Activated naive CD4-positive, alpha-beta T cell treated with anti-CD3 and anti-CD28 coated beads, Interleukin-2, amount 10 ng/mL, durations not matched to agents 7 days and 5 days (primary cell): ENCODE measurements around the gene ACTR1B.
"Not testable (repeated sequence)": the region's sequence is repeated elsewhere in the genome, so short reads cannot be mapped to it uniquely, and the experiment has no call there.

Experiments
- CTCF ChIA-PET: fragments of 350-600 bp; sonication (Branson Sonifier 250); formaldehyde crosslinking; loops from one replicate; lab custom pipeline; 2021; ENCODE audit warnings: antibody characterized with exemption; lab: Charles Lee
- DNase-seq: peaks from one replicate; pipeline ENCODE4 v3.0.0-alpha.2; 2020
- H3K27ac Mint-ChIP-seq: one replicate; pipeline ENCODE4 v1.8.0; 2021; ENCODE audit warnings: mild to moderate bottlenecking, moderate library complexity, mixed read lengths
- H3K27me3 Mint-ChIP-seq: one replicate; pipeline ENCODE4 v1.8.0; 2021; ENCODE audit warnings: mild to moderate bottlenecking, mixed read lengths
- H3K36me3 Mint-ChIP-seq: one replicate; pipeline ENCODE4 v1.8.0; 2021; ENCODE audit warnings: mixed read lengths
- H3K4me1 Mint-ChIP-seq: one replicate; pipeline ENCODE4 v1.8.0; 2021; ENCODE audit warnings: mixed read lengths
- H3K4me3 Mint-ChIP-seq: one replicate; pipeline ENCODE4 v1.8.0; 2021; ENCODE audit warnings: mild to moderate bottlenecking, moderate library complexity, mixed read lengths
- H3K9me3 Mint-ChIP-seq: one replicate; pipeline ENCODE4 v1.8.0; 2021; ENCODE audit warnings: mixed read lengths

Gene ACTR1B

GRCh38 chr2:97701851-97702465 lies 38.1 kb upstream of the ACTR1B start:
- no peak for DNase-seq
- Mint-ChIP-seq H3K4me1 (peaks cover 6% of the 10 kb centered on the region), H3K4me3 (no peak overlapping the region), H3K9me3 (no peaks in the 10 kb centered on the region), H3K27me3 (peaks cover 19% of the 10 kb centered on the region), H3K36me3 (no peaks in the 10 kb centered on the region), H3K27ac (no peak overlapping the region)
- CTCF ChIA-PET = interaction anchor here (0.7 to 4.6 kb wide), 5 partner anchors 8 to 105 kb away, joined by 3 to 79 read pairs (median 3); no protein-coding TSS in a partner anchor

DNA sequence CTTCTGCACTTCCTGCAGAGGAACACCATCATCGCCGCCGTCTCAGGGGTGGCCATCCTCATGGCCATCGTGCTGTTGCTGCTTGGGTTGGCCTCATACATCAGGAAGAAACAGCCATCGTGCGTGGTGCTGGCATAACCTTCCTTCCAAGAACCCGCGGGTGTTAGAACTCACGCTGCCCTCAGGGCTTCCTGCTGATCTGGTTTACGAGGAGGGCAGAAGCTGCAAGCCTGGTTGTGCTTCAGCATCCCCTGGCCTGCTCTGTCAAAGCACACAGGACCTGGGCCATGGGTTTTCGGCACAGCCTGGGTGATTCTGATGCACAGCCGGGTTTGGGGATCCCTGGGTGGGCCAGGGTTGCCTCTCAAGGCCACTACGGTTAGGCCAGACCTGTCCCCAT lies 37.3 kb upstream of the ACTR1B start:
- Mint-ChIP-seq H3K4me1 (peaks cover 9% of the 10 kb centered on the region), H3K9me3 (no peaks in the 10 kb centered on the region), H3K27me3 (peaks cover 20% of the 10 kb centered on the region), H3K36me3 (no peaks in the 10 kb centered on the region), H3K4me3 (no peak overlapping the region), H3K27ac (no peak overlapping the region)
- no peak for DNase-seq
- CTCF ChIA-PET = interaction anchor here (0.7 to 4.6 kb wide), 6 partner anchors 8 to 106 kb away, joined by 3 to 79 read pairs (median 4); no protein-coding TSS in a partner anchor

- Mint-ChIP-seq H3K27me3 (peaks cover 28% of the 10 kb centered on the region), H3K36me3 (no peaks in the 10 kb centered on the region), H3K27ac (no peak overlapping the region), H3K9me3 (no peaks in the 10 kb centered on the region), H3K4me3 (no peak overlapping the region), H3K4me1 (peaks cover 9% of the 10 kb centered on the region)
- CTCF ChIA-PET = interaction anchor here (0.7 to 5.8 kb wide), 23 partner anchors 8 to 949 kb away, joined by 3 to 115 read pairs (median 6); partner anchors contain the start of genes ACTR1B, COX5B and ZAP70
- peak; percentile 82 for DNase-seq
These were observed 36.1 kb upstream of the ACTR1B start for GRCh38 chr2:97699765-97700444.

- no peak for DNase-seq
- Mint-ChIP-seq H3K27me3 (peaks cover 28% of the 10 kb centered on the region), H3K27ac (no peak overlapping the region), H3K36me3 (no peaks in the 10 kb centered on the region), H3K4me3 (no peak overlapping the region), H3K9me3 (no peaks in the 10 kb centered on the region), H3K4me1 (peaks cover 9% of the 10 kb centered on the region)
- CTCF ChIA-PET = interaction anchor here (0.9 to 5.8 kb wide), 12 partner anchors 10 to 107 kb away, joined by 3 to 115 read pairs (median 12); partner anchors contain the start of genes ACTR1B, COX5B and ZAP70
These were observed 34.7 kb upstream of the ACTR1B start for GRCh38 chr2:97698530-97698929.

DNA sequence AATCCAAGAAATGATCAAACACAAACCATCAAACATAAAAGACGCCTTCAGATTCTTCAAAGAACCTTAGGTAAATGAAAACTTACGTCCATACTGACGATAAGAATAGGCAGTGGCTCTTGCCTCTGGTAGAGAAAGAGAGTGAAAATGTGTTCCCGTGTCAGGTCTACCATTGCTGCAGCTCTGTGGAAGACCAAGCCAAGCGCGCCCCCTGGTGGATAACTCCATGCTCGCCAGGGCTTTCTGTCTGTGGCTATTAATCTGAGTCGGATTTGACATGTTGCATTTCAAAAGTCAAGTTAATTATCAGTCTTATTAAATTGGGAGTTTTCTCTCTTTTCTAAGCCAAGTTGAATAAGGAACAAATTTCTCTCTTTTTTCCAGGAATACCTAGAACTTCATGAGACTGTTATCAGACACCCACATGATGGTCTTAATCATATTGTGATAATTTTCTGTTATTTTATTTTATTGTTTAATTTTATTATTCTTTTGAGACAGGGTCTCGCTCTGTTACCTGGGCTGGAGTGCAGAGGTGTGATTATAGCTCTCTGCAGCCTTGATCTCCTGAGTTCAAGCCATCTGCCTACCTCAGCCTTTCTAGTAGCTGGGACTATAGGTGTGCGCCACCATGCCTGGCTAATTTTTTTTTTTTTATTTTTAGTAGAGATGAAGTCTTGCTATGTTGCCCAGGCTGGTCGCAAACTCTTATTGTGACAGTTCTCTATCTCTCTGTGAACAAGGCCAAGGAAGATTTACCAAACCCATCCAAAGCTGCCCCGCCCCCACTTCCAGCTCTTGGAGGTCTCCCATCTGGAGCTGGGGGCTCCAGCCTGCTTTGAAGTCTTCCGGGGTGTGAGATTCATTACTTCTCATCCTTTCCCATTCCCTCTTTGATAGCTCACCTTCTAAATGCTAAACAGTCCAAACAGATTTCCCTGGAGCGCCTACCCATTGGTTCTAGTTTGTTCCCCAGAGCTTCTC lies 33.7 kb upstream of the ACTR1B start:
- peak overlapping the region; percentile 9 for H3K27ac Mint-ChIP-seq
- no peaks in the 10 kb centered on the region for H3K36me3 Mint-ChIP-seq
- CTCF ChIA-PET = interaction anchor here (0.7 to 5.8 kb wide), 17 partner anchors 10 to 106 kb away, joined by 3 to 115 read pairs (median 6); partner anchors contain the start of genes ACTR1B, C2orf92 and COX5B

DNA sequence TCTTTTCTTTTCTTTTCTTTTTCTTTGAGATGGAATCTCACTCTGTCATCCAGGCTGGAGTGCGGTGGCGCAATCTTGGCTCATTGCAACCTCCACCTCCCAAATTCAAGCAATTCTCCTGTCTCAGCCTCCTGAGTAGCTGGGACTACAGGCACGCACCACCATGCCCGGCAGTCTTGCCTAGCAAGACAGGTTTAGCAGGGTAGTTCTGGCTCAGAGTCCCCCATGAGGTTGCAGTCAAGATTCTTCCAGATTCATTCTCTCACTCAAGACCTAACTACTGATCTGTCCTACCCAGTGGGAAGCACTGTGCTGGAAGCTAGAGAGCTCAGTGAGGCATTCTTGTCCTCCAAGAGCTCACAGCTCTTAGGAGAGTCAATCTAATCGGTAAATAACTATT lies 31.9 kb upstream of the ACTR1B start:
- no peak for DNase-seq
- Mint-ChIP-seq H3K36me3 (no peaks in the 10 kb centered on the region), H3K9me3 (no peaks in the 10 kb centered on the region), H3K27me3 (peaks cover 28% of the 10 kb centered on the region), H3K4me1 (peaks cover 9% of the 10 kb centered on the region), H3K4me3 (no peak overlapping the region), H3K27ac (no peak overlapping the region)
- CTCF ChIA-PET = interaction anchor here (1.0 to 5.8 kb wide), 8 partner anchors 8 to 104 kb away, joined by 3 to 115 read pairs (median 5); partner anchors contain the start of gene ACTR1B

More for the DNA sequence above, 33.7 kb upstream of the ACTR1B start:
- Mint-ChIP-seq H3K4me3 (no peak overlapping the region), H3K27me3 (peaks cover 28% of the 10 kb centered on the region), H3K4me1 (peaks cover 9% of the 10 kb centered on the region), H3K9me3 (no peaks in the 10 kb centered on the region)
- peak; percentile 95 for DNase-seq

GRCh38 chr2:97693476-97693875 lies 29.6 kb upstream of the ACTR1B start:
- Mint-ChIP-seq H3K27ac (no peak overlapping the region), H3K4me1 (peaks cover 12% of the 10 kb centered on the region), H3K36me3 (no peaks in the 10 kb centered on the region), H3K27me3 (peaks cover 18% of the 10 kb centered on the region), H3K4me3 (no peak overlapping the region), H3K9me3 (no peaks in the 10 kb centered on the region)
- CTCF ChIA-PET = no interaction called here
- no peak for DNase-seq

GRCh38 chr2:97691166-97691565 lies 27.3 kb upstream of the ACTR1B start:
- DNase-seq = no peak
- Mint-ChIP-seq H3K9me3 (no peaks in the 10 kb centered on the region), H3K27ac (no peak overlapping the region), H3K36me3 (no peaks in the 10 kb centered on the region), H3K4me3 (no peak overlapping the region), H3K27me3 (peaks cover 8% of the 10 kb centered on the region), H3K4me1 (peaks cover 13% of the 10 kb centered on the region)
- CTCF ChIA-PET = interaction anchor here (0.9 to 1.7 kb wide), 3 partner anchors 9 to 29 kb away, joined by 3 to 5 read pairs (median 4); no protein-coding TSS in a partner anchor

DNA sequence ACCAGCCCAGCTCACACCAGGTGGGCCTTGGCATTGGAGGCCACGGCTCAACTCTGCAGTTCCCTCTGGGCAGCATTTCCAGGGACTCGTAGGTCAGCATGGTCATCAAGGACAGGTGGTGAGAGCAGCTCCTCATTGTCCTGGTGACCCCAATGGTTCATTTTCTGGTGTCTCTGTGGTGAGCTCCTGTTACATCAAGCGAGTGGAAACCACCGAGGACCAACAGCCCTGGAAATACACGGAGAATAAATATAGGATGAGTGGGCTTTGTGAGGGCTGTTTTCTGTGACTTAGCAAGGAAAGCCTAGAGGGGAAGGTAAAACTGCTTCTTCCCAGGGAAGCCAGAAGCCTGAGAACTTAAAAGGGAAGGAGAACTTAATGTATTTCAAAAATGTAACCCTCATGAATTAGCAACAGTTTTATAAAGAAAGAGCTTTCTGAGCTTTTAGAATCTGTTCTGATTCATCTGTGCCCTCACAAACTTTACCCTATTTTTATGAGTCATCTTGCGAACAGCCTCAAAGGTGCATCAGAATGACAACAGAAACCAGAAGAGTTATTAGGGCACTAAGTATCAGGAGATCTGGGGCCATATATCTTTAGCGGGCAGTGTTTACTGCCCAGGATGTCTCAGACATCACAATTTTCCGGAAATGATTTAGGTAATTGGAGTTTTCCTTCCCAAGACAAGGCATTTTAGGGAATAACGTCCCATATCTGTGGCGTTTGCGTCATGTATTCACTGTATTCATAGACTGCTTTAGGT lies 24.4 kb upstream of the ACTR1B start:
- no peak for DNase-seq
- H3K4me1 Mint-ChIP-seq = peaks cover 13% of the 10 kb centered on the region
- no peaks in the 10 kb centered on the region for H3K36me3 Mint-ChIP-seq
- no peak overlapping the region for H3K27ac Mint-ChIP-seq
- H3K9me3 Mint-ChIP-seq = no peaks in the 10 kb centered on the region
- CTCF ChIA-PET = interaction anchor here (1.0 to 2.8 kb wide), 3 partner anchors 8 to 98 kb away, joined by 5 to 12 read pairs (median 6); partner anchors contain the start of gene ACTR1B
- H3K27me3 Mint-ChIP-seq = no peaks in the 10 kb centered on the region
- H3K4me3 Mint-ChIP-seq = no peak overlapping the region

DNA sequence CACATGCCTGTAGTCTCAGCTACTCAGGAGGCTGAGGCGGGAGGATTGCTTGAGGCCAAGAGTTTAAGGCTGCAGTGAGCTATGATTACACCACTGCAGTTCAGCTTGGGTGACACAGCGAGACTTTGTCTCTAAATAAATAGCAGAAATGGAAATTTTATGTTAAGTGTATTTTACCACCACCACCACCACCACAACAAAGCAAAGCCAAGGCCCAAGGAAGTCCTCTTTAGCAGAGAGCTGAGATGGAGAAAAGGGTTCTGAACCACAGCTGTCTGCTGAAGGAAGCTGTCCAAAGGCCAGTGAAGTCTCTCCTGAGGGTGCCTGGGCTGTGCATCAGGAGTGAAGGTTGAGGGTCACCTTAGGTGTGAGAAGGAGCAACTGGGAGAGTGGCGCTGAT lies 23.4 kb upstream of the ACTR1B start:
- H3K36me3 Mint-ChIP-seq, H3K4me3 Mint-ChIP-seq, H3K27me3 Mint-ChIP-seq, H3K27ac Mint-ChIP-seq, H3K9me3 Mint-ChIP-seq, DNase-seq: not testable (repeated sequence)
- peaks cover 13% of the 10 kb centered on the region for H3K4me1 Mint-ChIP-seq
- CTCF ChIA-PET = interaction anchor here (1.0 to 2.8 kb wide), 4 partner anchors 9 to 23 kb away, joined by 3 to 12 read pairs (median 5); partner anchors contain the start of gene ACTR1B

- no peaks in the 10 kb centered on the region for H3K36me3 Mint-ChIP-seq
- H3K27me3 Mint-ChIP-seq = peaks cover 10% of the 10 kb centered on the region
- CTCF ChIA-PET = no interaction called here
- peaks cover 6% of the 10 kb centered on the region for H3K4me1 Mint-ChIP-seq
- no peak for DNase-seq
- H3K9me3 Mint-ChIP-seq = no peaks in the 10 kb centered on the region
- H3K4me3 Mint-ChIP-seq = no peak overlapping the region
- H3K27ac Mint-ChIP-seq = no peak overlapping the region
These were observed 14.5 kb upstream of the ACTR1B start for GRCh38 chr2:97678298-97678697.

GRCh38 chr2:97677480-97677879 lies 13.6 kb upstream of the ACTR1B start:
- no peak for DNase-seq
- Mint-ChIP-seq H3K27ac (no peak overlapping the region), H3K27me3 (peaks cover 10% of the 10 kb centered on the region), H3K9me3 (no peaks in the 10 kb centered on the region), H3K4me1 (peaks cover 10% of the 10 kb centered on the region), H3K4me3 (no peak overlapping the region), H3K36me3 (no peaks in the 10 kb centered on the region)
- CTCF ChIA-PET = interaction anchor here (0.9 kb wide), 1 partner anchor 15 kb away, joined by 4 read pairs; no protein-coding TSS in a partner anchor

- H3K4me1 Mint-ChIP-seq = peaks cover 10% of the 10 kb centered on the region
- CTCF ChIA-PET = interaction anchor here (0.9 to 2.4 kb wide), 2 partner anchors 12 to 14 kb away, joined by 4 to 11 read pairs; partner anchors contain the start of gene ACTR1B
- H3K4me3 Mint-ChIP-seq = no peak overlapping the region
- no peaks in the 10 kb centered on the region for H3K36me3 Mint-ChIP-seq
- no peak overlapping the region for H3K27ac Mint-ChIP-seq
- DNase-seq = no peak
- H3K27me3 Mint-ChIP-seq = peaks cover 8% of the 10 kb centered on the region
- H3K9me3 Mint-ChIP-seq = no peaks in the 10 kb centered on the region
These were observed 12.8 kb upstream of the ACTR1B start for GRCh38 chr2:97676620-97677019.
